HG03439 (cell line): ENCODE measurements around the gene OR10G7.
"Not testable (repeated sequence)": the region's sequence is repeated elsewhere in the genome, so short reads cannot be mapped to it uniquely, and the experiment has no call there.

Experiments used
- ATAC-seq: cut with Tn5 transposase; IDR thresholded peaks from one replicate; pipeline ENCODE4 v1.9.1; 2021; ENCODE audit warnings: mild to moderate bottlenecking, moderate library complexity; ENCODE audit not compliant: unreplicated experiment

The OR10G7 gene

GRCh38 chr11:124043420-124043819 is 2.3 kb upstream of the OR10G7 start:
- ATAC-seq: no peak

GRCh38 chr11:124039557-124039956 is 1.6 kb downstream of the OR10G7 start:
- ATAC-seq: no peak

GRCh38 chr11:124036666-124037065 is 4.5 kb downstream of the OR10G7 start:
- no peak for ATAC-seq

- ATAC-seq: no peak
Observed at GRCh38 chr11:124026498-124026897, 14.6 kb downstream of the OR10G7 start, which contains the start of gene OR10G8. OR10G8 (plus strand) TSS chr11:124026798; CDS start chr11:124029623, 2,825 bp downstream.

- not testable (repeated sequence) for ATAC-seq
Observed at GRCh38 chr11:124015837-124016236, 25.3 kb downstream of the OR10G7 start.

- no peak for ATAC-seq
Observed at GRCh38 chr11:124012697-124013096, 28.4 kb downstream of the OR10G7 start, which contains the start of gene OR10G4. OR10G4 (plus strand) TSS chr11:124012997; CDS start chr11:124015575, 2,578 bp downstream.

- ATAC-seq: no peak
Observed at GRCh38 chr11:123995119-123995518, 46.0 kb downstream of the OR10G7 start, which contains the start of gene OR10G6. OR10G6 (minus strand) TSS chr11:123995161; CDS start chr11:123995161, 0 bp downstream.
